Fibroblast of the aortic adventitia (primary cell): ENCODE measurements around the gene CCDC127. TPM values are rescaled to one million over a fixed set of nuclear protein-coding genes. Genes with fewer than 3 reads are reported as not detected.

ENCODE experiments used
- DNase-seq: peaks from one replicate; pipeline ENCODE4 v3.0.0-alpha.2; 2010; ENCODE audit warnings: low read depth
- H3K4me3 ChIP-seq: 2 replicates; pipeline ENCODE4 v1.5.1; 2011; ENCODE audit warnings: low read depth, mild to moderate bottlenecking, control low read depth, low read length, moderate library complexity
- CTCF ChIP-seq: IDR thresholded peaks from 2 replicates; pipeline ENCODE4 v1.5.1; 2011; ENCODE audit warnings: mild to moderate bottlenecking, low read length, control low read depth, inconsistent platforms; ENCODE audit not compliant: insufficient read depth
- total RNA-seq: library from RNA; depleted of rRNA; stranded (reverse); fragments of >200 nt; gene quantifications from 2 replicates; pipeline ENCODE4 v1.2.3, GENCODE V29; 2012; ENCODE audit warnings: low replicate concordance

The CCDC127 gene
- total RNA-seq, 1 donor = 8.3 TPM

GRCh38 chr5:161803-162110 is 56.2 kb downstream of the CCDC127 start:
- DNase-seq = no peak
- H3K4me3 ChIP-seq = no peak overlapping the region
- TF ChIP-seq CTCF = no peak

GRCh38 chr5:160921-161802 is 56.8 kb downstream of the CCDC127 start:
- no peak overlapping the region for H3K4me3 ChIP-seq
- DNase-seq = no peak
- TF ChIP-seq CTCF = no peak

- H3K4me3 ChIP-seq = no peak overlapping the region
- no peak for TF ChIP-seq CTCF
- no peak for DNase-seq
These were observed 57.8 kb downstream of the CCDC127 start for GRCh38 chr5:160173-160510.

- peak; percentile 9 for DNase-seq
- H3K4me3 ChIP-seq = no peak overlapping the region
- no peak for TF ChIP-seq CTCF
These were observed 58.3 kb downstream of the CCDC127 start for GRCh38 chr5:159448-160172.

- H3K4me3 ChIP-seq = no peak overlapping the region
- DNase-seq = no peak
- no peak for TF ChIP-seq CTCF
These were observed 59.0 kb downstream of the CCDC127 start for GRCh38 chr5:158807-159447.

GRCh38 chr5:157801-158200 is 60.2 kb downstream of the CCDC127 start:
- DNase-seq = no peak
- TF ChIP-seq CTCF = no peak

More at GRCh38 chr5:157801-158200, 60.2 kb downstream of the CCDC127 start:
- no peak overlapping the region for H3K4me3 ChIP-seq
